ENCODE measurements around the gene OR6S1. TPM values are rescaled to one million over a fixed set of nuclear protein-coding genes. Genes with fewer than 3 reads are reported as not detected.
"Not testable (repeated sequence)": the region's sequence is repeated elsewhere in the genome, so short reads cannot be mapped to it uniquely, and the experiment has no call there.

Gene OR6S1
- total RNA-seq, 1 experiment from 2014 or later, result not detected

DNA sequence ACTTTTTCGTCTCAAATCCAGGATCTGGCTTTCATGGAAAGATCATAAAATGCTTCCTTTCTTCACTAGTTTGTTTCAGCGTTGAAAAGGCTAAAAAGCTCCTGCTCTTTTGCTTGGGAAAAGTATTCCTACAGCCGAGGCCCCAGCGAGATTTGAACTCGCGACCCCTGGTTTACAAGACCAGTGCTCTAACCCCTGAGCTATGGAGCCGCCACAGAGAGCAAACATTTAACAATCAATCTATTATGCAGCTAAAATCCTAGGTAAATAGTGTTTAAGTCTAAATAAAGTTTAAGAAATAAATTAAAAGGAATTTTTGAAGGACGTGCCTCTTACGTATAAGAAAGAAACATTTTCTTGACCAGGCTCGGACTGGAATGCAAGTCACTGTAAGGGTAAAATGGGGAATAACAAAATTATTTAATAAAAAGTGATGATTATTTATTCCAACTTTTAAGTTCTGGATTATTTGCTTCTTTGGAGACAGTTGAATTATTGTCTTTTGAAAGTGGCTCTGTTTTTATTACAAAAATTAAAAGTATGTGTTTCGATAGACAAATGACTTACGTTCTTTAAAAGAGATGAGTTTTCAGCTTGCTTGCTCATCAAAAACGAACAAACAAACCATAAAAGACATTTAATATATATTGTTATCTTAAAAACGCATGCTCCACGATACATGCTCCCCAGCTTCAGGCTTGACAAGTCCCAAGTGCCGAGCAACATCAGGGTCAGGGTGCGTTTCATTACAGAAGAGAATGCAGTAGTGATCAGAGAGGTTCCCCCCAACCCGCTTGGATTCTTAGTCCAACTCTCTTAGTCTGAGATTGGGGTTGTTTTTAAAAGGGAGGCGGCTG, 10.2 kb downstream of the OR6S1 start:
- DNase-seq (ENCODE audit: low read depth), result peak; percentile 64

- DNase-seq (ENCODE audit: low read depth), result peak; percentile 45
These were observed 11.0 kb downstream of the OR6S1 start for GRCh38 chr14:20630340-20631022.

DNA sequence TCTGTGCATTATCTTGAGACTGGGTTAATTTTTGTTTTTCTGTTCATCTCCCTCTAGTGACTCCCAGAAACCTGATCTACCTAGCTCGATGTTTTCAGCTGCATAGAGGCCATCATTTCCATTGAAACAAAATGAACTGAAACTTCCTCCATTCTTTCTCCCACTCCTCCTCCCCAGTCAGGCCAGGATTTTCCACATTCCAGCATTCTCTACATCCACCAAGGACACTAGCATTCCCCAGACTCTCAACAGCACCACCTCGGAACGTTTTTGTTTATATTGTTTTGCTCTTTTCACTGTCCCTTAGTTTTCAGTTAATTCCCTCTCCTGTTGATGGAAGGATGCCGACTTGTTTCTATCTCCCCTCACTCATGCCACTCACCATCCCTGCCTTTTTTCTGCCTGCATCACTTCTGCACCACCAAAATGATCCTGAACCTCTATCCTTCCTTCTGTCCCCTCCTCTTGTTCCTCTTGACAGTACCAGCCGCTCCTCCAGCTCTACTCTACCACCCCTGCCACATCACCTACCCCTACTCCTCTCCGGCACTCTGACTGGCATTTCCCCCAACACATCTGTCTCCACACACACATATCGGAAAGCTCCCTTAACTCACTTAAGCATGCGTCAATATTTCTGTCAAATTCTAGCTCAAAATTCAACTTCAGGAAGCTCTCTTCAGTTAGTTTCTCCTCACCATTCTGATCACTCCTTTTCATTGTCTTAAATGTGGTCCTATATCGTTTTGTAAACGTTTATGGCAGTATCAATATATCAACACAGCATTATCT, 13.2 kb downstream of the OR6S1 start:
- DNase-seq (ENCODE audit: low read depth), result no peak

- DNase-seq (ENCODE audit: low read depth), result no peak
These were observed 14.0 kb downstream of the OR6S1 start for GRCh38 chr14:20627346-20628027.

- no peak for DNase-seq (ENCODE audit: low read depth)
These were observed 15.2 kb downstream of the OR6S1 start for GRCh38 chr14:20626274-20626673.

DNA sequence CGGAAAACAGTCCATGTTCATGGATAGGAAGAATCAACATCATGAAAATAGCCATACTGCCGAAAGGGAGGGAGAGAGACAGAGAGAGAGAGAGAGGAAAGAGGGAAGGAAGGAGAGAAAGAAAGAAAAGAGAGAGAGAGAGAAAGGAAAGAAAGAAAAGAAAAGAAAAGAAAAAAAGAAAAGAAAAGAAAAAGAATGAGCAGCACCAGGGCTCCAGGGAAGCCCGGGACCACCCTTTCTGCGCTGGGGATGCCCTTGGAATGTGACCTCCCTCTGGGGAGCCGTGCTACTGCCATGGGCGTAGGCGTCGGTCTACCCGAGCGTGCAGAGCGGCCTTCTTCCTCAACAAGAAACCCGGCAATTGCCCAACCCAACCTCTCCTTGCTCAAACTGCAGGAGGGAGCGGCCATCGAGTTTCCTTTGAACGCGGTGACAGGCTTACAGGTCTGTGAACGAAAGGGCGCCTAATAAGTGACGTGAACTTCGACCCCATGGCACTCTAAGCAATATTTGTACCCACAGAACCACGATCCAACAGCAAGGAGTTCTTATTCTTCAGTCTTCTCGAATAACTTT, 16.9 kb downstream of the OR6S1 start:
- DNase-seq (ENCODE audit: low read depth), result peak; percentile 35

DNA sequence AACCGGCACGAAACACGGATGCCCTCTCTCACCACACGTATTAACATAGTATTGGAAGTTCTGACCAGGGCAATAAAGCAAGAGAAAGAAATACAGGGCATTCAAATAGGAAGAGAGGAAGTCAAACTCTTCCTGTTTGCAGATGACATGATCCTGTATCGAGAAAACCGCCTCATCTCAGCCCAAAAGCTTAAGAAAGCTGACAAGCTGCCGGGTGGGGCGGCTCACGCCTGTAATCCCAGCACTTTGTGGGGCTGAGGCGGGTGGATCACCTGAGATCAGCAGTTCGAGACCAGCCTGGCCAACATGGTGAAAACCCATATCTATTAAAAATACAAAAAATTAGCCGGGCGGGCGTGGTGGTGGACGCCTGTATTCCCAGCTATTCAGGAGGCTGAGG, 17.7 kb downstream of the OR6S1 start:
- no peak for DNase-seq (ENCODE audit: low read depth)

DNA sequence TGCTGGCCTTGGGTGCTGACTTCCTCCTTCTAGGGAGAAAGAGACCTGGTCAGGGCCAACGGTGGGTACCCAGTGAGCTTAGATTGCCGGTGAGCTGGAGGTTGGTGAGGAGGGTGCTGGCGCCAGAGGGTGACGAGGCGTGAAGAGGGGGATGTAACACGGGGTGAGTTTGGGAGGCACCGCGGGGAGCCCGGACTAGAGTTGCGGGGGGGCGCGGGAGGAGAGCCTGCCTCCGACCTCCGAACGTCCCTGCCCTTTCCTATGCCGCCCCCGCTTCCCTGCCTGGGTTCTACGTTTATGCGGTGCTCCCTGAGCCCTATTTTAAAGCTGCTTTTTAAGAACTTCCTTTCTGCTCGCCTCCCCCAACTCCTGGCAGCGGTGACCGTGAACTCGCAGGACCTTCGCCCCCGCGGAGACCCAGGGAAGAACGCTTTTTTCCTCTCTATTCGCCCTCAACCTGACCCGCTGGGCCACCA, 18.6 kb downstream of the OR6S1 start:
- DNase-seq (ENCODE audit: low read depth), result no peak

DNA sequence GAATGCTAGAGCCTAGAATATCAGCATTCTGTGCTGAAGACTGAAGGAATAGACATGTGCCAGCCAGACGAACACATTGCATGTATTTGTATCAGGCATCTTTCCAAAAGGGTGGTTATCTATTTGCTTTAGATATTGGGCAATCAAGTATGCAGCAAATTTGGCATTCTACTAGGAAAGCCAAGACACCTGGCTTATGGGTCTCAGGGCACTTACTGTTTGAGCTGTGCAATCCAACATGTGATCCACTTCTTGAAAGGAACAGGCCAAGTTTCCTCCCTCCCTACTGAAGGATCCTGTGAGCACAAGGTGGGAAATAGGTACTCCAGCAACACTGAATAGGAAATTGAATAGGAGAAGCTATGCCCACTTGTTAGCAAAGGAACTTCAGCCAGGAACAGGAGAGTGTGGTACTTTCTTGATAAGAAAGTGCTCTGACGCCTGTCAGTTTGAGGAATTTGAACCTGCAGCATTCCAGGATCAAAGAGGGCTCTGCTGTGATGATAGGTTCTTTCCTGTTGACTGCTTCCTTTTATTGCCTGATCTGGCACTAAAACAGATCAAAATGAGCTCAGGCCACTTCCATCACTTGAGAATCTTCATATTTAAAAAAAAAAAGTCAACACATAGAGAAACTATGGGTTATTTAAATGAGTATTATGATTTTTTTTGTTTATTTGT, 20.6 kb downstream of the OR6S1 start:
- DNase-seq (ENCODE audit: low read depth), result no peak

DNA sequence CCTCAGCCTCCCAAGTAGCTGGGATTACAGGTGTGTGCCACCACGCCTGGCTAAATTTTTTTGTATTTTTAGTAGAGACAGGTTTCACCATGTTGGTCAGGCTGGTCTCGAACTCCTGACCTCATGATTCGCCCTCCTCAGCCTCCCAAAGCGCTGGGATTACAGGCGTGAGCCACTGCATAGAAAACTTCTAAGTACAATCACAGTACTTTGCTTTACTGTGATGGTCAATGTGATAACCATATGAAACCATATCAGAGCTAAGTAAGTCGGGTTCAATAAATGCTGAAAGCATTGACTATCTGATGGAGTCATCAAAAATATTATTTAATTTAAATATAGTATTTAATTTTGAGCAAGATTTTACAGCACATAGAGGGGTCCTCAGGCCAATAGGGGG, 21.8 kb downstream of the OR6S1 start:
- not testable (repeated sequence) for DNase-seq (ENCODE audit: low read depth)

DNA sequence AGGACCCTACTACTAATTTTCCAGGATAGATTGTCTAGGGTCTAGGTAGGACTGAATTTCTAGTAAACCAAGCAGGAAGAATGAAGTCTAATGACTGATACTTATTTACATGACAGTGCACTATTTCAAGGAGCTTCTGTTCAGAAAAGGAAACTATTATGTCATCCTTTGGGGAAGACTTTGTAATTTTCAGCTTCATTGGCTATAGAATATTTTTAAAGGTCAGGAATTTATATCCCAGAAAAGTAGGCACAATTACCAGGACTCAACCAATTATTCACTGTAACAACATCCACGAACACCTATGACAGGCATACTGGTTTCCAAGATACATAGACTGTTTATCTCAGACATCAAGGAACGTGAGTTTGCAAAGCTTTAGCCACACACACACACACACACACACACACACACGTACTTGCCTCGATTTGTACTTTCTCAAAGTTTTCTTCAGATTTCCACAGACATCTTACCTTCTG, 23.2 kb downstream of the OR6S1 start:
- DNase-seq (ENCODE audit: low read depth), result no peak

DNA sequence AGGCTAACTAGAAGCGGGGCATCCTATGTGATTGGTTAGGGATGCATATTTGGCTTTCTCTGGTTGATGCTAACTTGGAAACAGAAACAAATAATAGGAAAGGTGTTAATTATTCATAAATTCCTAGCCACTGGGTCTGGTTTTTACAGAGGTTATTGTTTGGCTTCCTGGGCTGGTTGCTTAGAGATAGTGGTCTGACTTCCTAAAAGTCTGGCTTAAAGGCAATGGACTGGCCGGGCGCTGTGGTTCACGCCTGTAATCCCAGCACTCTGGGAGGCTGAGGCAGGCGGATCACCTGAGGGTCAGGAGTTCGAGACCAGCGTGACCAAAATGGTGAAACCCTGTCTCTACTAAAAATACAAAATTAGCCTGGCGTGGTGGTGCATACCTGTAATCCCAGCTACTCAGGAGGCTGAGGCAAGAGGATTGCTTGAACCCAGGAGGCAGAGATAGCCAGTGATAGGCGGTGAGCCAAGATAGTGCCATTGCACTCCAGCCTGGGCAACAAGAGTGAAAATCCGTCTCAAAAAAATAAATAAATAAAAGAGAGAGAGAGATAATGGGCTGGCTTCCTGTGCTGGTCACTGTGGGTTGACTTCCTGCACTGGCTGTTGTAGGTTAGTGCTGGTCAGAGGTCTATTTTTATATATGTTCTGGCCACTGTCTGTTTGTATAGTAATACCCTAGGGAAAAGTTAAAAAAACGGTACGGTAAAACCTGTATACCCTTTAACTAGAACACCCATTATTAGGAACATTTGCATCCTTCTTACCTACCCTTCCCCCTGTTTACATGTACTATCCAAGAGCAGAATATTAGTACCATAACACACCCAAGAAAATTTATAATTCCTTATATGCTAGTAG, 24.1 kb downstream of the OR6S1 start:
- no peak for DNase-seq (ENCODE audit: low read depth)

DNA sequence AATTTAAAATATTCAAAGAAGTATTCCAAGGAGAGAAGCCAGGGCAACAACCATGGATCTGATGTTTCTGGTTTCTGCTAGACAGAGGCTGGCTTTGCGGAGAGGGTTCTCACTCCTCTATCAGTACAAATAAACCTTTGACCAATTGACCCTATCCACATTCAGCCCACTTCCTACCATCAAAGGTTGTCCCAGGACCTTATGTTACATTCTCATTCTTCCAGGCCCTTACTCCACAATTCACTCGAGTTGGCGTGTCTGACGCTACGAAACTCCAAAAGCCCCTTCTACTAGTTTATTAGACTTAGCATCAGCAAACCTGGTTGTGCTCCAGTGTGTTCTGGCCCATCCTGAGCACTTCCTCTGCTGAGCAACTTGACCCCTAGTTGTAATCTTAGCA, 25.5 kb downstream of the OR6S1 start:
- DNase-seq (ENCODE audit: low read depth), result no peak

- no peak for DNase-seq (ENCODE audit: low read depth)
These were observed 27.3 kb downstream of the OR6S1 start for GRCh38 chr14:20614038-20614840.

DNA sequence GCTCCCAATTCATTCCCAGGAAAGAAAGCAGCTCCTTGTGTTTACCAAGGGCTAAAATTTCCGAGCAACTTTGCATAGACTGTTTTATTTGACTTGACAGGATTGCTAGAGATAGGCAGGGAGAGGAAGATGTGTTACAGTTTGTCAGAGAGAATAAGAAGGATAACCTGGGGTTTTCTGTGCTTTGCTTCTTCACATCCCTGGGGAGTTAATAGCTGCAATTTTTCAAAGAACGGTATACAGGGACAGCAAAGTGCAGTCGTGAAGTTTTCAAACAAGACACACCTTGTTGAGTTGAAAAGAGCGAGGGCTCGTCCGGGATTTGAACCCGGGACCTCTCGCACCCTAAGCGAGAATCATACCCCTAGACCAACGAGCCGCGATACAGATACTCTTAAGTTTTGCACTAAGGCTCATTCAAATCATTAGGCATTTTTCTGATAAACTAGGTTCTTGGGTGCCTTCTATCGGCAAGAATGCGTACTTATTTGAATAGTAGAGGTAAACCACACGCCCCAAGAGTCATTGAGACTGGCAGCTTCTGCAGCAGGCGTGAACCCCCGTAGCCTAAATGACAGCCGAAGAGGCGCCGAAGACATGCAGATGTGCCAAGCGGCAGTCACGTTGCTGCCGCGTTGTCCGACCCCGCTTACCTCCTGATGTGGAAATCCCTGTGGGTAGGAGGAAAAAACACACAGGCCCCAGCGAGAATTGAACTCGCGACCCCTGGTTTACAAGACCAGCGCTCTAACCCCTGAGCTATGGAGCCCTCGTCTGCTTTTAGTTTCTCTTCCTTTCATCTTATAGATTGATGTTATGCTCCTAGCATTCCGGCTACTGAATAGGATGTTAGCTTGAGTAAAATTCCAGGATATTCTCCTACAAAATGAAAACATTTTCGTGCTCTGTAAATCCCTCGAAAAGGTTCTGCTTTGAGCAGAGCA, 28.1 kb downstream of the OR6S1 start:
- DNase-seq (ENCODE audit: low read depth), result peak; percentile 98

DNA sequence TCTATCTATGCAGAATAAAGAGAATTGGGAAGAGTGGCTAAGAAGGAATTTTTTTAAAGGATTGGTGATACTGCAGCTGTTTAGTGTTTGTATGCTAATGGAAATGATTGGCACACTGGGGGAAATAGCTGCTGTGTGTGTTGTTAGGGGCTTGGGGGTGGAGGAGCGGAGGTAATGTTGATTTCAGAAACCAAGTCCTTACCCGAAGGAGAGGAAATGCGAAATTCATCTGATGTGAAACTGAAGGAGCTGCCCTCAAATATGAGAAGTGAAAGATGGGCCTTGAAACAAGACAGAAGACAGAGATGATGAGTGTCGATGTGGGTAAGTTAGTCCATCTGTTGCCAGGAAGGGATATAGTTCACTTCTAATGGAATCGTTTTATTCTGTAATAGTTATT, 29.1 kb downstream of the OR6S1 start:
- DNase-seq (ENCODE audit: low read depth), result no peak

GRCh38 chr14:20611277-20611676, 30.2 kb downstream of the OR6S1 start:
- no peak for DNase-seq (ENCODE audit: low read depth)
